HG02943 (cell line): Measurements from ENCODE around the gene FBXW2.
"Not testable (repeated sequence)": the region's sequence is repeated elsewhere in the genome, so short reads cannot be mapped to it uniquely, and the experiment has no call there.

ENCODE experiments used
- ATAC-seq: cut with Tn5 transposase; IDR thresholded peaks from one replicate; pipeline ENCODE4 v1.9.1; 2021; ENCODE audit warnings: mild to moderate bottlenecking, low read depth, moderate library complexity; ENCODE audit not compliant: unreplicated experiment

The FBXW2 gene, protein sequence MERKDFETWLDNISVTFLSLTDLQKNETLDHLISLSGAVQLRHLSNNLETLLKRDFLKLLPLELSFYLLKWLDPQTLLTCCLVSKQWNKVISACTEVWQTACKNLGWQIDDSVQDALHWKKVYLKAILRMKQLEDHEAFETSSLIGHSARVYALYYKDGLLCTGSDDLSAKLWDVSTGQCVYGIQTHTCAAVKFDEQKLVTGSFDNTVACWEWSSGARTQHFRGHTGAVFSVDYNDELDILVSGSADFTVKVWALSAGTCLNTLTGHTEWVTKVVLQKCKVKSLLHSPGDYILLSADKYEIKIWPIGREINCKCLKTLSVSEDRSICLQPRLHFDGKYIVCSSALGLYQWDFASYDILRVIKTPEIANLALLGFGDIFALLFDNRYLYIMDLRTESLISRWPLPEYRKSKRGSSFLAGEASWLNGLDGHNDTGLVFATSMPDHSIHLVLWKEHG

DNA sequence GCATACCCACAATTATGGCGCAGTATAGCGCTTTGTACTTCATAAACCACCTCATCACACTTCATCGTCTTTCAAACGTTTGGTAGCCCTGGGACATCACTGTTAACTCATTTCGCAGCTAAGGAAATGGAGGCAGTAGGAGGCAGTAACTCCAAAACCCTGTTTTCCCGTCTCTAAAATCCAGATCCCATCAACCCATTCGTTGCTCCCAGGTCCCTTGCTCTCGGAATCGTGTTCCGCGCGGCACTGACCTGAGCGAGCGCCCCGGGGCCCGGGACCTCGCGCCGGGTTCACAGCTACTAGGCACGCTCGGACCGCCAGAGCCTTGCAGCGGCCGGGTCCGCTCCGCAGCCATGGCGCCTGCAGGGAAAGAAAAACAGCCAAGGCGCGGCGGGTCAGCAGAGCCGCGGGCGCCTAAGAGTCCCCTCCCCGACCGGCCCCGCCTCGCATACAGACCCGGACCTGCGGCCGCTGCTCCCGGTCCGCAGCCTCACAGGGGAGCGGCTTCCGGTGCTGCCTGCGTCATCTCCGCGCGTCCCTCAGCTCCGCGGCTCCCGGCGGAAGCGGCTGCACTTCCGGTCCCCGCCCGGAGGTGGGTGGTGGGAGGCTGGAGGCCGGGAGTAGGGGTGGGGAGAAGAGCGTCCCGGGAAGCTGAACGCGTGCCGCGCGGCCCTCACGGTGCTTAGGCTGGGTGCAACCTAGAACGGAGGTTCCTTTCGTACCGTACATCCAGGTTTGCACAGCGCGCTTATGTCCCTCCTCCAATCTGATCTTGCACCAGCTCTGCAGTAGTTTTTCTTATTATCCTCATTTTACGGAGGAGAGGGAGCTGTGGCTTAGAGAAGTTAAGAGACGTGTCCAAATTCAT is at the start of gene FBXW2:
TSS of gene FBXW2 (minus strand) at position 519 of the 868 bp plus-strand sequence. CDS start 5,158 bp downstream, outside the sequence.
- ATAC-seq: peak; percentile 95

DNA sequence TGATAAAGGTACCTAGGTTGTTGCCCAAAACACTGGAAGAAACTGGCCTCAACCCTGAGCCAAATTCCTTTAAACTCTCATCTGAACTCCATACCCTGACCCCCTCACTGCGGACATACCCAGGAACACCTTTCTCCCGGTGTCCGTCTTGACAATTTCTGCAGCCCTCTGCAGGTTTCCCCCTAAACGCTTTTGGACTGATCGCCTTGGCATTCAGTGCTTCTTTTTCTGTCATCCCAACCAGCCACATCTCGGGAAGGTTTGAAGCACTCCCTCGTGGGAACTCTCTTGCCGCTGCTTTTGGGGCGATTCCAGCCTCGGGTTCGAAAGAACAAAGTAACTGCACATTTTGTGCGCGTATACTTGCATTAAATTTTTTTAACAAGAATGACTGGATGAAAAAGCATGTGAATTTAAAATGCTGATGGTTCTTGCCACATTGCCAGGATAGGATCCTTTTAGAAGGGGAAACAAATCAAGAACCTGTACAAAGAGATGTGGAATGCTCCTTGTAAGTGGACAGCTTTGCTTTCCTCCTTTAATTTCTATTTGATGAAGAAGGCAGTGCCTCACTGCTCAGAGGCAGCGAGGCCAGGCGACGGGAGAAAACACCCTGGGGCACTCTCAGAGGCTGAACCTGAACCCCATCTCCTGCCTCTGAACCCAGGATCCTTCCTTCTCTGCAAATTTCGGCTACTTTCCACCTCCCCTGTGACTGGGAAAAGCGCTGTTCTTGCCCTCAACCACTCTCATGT is 48.9 kb upstream of the FBXW2 start:
- peak; percentile 20 for ATAC-seq

DNA sequence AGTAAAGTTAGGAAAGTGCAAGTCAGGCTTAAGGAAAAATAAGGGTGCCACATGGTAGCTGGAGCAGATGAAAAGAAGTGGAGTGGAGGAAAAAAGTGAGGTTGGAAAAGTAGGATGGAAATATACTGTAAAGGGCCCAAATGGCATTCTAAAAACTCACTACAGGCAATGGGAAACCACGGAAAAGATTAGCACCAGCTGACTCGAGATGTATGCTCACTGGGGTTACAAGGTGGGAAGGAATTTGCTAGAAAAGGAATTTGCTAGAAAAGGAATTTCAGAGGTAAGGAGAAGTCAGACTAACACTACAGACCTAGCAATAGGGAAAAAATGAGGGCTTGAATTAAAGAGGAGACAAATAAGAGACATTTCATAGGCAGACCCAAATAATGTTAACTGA is 45.9 kb upstream of the FBXW2 start:
- no peak for ATAC-seq

DNA sequence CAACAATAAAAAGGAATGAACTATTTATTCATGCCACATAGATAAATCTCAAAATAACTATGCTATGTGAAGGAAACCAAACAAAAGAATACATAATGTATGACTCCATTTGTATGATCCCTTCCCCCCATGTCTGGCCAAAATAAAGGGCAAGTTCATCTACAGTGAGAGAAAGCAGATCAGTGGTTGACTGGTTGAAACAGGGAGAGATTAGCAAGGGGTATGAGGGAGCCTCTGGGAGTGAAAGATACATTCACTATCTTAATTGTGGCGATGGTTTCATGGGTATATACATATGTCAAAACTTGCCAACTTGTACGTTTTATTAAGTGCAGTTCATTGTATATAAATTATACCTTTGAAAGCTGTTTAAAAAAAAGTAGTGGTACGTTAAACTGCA is 44.7 kb upstream of the FBXW2 start:
- no peak for ATAC-seq

DNA sequence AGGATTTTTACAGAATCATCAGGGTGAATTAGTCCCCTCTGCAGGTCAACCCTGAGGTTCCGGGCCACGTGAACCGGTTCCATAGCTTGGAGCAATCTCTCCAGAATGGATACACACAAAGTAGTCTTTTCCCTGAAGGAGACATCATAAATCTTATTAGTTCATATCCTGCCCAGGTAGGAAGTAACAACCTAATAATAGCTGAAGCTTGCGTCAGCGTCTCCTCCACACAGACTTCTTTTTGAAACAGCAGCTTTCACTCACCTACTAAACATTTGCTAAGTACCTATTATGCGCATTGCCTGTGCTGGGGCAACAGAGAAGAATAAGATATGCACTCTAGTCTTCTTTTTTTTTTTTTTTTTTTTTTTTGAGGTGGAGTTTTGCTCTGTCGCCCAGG is 40.1 kb upstream of the FBXW2 start:
- ATAC-seq: no peak

DNA sequence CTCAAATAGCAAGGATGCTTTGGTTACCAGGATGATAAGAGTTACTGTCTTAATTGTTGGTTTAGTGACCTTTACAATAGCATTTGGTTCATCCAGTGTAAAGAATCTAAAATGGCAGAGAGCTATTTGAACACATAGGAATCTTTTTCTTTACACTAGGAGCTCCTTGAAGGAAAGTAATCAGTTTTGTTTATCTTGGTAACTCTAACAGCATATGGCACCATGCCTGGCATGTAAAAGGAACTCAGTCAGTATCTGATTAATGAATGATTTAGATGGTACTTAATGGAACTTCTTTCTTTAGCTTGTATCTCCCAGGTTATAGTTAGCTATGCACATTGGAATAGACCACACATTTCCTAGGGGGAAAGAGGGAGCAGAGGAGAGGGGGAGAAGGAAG is 39.6 kb upstream of the FBXW2 start:
- no peak for ATAC-seq

DNA sequence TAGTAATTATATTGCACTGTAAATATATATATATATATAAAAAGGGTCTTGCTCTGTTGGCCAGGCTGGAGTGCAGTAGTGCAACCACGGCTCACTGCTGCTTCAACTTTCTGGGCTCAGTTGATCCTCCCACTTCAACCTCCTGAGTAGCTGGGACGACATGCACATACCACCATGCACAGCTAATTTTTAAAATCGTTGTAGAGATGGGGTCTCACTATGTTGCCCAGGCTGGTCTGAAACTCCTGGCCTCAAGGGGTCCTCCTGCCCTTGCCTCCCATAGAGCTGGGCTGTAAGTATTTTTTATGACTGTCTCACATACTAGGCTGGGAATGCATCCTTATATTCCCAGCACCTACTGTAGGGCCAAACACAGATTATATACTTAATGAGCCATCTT is 37.6 kb upstream of the FBXW2 start:
- ATAC-seq: no peak

DNA sequence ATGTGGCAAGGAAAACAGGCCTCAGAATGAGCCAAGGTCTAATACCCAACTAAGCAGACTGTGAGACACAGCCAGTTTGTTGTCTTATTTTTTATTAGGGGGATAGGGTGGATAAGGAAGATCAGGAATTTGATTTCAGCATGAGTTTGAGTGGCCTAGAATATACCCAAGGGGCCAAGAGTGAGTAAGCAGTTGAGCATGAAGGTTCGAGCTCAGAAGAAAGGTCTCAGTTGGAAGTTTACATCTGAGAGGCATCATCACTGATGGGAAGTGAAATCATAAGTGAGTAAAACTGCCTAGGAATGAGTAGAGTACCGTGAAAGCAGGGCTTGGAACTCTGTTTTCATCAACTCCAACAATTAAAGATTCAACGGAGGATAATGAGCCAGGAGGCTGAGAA is 36.9 kb upstream of the FBXW2 start:
- ATAC-seq: no peak

DNA sequence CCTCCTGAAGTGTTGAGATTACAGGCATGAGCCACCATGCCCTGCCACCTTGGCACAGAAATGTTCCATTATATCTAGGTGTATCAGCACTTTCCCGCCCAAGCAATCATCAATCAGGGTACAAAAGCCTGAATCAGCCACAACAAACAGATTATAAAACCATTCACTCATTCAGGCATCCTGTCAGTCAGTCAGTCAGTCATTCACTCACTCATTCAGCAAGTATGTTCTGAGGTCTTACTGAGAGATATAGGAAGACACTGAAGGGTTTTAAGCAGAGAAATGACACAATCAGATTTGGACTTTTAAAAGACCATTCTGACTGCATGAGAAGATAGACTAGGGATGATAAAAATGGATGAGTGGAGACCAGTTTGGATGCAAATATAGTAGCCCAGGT is 36.4 kb upstream of the FBXW2 start:
- no peak for ATAC-seq

DNA sequence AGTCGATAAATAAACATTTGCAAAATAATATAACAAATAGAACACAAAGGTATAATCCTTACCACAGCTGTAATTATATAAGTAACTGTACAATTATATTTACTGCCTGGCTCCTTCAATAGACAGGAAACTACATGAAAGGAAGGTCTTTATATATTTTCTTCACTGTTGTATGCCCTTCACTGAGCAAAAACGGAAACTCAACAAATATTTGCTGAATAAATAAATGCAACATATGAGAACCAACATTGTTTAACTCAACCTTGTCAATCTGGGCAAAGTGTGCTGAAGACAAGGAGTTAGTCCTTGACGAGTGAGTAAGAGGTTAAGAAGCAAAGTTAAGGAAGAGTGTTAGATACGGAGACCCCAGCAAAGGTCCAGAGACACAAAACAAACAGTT is 26.9 kb upstream of the FBXW2 start:
- no peak for ATAC-seq

DNA sequence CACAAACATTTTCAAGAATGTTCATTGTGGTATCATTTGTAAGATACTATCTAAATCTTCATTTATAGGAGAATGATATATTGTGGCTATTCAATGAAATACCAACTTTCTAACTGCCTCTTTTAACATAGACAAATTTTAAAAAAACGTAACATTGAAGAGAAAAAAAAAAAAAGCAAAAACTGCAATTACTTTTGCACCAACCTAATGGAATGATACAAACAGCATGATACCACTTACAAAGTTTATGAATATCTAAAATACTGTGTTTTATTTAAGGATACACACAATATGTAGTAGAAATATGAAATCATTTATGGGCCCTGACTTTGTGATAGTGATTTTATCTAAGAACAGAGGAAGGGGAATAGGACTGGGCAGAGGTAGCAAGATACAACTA is 25.4 kb upstream of the FBXW2 start:
- ATAC-seq: no peak

DNA sequence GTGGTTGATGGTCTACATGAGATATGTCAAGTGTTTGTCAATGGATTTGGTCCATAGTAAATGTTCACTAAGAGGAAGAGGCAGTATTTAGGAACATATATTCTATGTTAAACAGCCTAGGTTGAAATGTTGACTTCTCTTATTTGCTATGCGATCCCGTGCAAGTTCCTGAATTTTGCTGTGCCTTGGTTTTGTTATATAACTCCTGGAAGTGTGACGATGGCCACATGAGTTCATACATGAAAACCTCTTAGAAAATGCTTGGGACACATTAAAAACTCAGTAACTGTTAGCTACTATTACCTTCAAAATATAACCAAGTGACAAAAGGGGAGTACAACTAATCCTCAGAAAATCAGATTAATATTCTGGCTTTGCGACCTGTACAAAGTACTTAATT is 21.9 kb upstream of the FBXW2 start:
- no peak for ATAC-seq

DNA sequence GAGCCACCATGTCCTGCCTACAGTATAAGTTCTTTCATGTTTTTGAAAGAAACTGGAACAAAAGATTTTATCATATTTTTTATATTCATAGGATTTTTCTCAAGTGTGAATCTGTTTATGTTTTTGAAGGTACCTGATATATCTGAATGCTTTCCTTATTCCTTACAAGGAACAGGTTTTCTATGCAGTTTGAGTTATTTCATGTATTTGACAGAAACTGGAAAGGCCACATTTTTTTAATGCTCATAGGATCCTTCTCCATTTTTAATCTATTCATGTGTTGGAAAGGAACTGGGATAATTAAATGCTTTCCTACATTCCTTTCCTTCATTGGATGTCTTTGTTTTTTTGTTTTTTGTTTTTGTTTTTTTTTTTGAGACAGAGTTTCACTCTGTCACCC is 15.7 kb upstream of the FBXW2 start:
- no peak for ATAC-seq

DNA sequence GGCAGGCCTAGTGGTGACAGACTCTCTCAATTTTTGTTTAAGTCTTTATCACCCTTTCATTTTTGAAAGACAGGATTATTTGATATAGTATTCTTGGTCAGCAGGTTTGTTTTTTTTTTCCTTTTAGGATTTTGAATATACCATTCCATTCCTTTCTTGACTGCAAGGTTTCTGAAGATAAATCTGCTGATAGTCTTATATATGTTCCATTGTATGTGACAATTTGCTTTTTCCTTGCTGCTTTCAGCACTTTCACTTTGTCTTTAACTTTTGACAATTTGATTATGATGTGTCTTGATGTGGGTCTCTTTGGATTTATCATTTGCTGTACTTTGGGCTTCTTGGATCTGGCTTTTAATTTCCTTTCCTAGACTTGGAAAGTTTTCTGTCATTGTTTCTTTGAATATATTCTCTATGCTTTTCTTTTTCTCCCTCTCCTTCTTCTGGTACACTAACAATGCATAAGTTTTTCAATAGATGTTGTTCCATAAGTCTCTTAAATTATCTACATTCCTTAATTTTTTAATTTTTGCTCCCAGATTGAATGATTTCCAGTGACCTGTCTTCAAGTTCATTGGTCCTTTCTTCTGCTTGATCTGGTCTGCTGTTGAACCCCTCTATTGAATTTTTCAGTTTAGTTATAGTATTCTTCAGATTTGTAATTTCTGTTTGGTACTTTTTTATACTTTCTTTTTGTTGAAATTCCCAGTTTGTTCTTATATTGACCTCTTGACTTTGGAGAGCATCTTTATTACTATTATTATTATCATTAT is 14.6 kb upstream of the FBXW2 start:
- no peak for ATAC-seq

DNA sequence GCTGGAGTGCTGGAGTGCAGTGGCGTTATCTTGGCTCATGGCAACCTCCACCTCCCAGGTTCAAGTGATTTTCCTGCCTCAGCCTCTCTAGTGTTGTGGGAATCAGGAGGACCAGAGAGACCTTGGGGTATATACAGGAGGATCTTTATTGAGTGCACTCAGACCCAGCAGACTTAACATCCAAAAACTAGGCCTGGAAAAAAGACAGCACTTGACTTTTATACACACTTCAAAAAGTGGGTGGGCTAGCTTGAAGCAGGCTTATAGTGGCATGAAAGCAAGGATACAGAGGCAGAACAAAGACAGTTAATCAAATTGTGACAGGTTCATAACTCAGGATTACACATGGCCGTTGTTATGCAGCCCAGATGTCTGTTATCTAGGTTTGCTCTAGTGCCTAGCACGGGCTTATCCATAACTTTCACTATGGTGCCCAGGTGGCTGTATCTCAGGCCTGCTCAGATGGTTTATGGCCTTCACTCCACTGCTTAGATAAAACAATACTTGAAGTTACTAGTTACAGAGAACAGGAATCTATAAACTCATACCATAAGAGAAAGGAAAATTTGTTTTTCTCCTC is 11.7 kb upstream of the FBXW2 start:
- ATAC-seq: not testable (repeated sequence)

DNA sequence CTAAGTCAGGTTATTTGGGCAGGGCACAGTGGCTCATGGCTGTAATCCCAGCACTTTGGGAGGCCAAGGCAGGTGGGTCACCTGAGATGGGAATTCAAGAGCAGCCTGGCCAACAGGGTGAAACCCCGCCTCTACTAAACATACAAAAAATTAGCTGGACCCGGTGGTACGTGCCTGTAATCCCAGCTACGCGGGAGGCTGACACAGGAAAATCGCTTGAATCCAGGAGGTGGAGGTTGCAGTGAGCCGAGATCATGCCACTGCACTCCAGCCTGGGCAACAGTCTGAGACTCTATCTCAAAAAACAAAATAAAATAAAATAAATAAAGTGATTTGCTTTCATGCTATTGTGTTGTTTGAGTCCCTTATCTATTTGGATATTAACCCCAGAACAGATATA is 8.2 kb upstream of the FBXW2 start:
- ATAC-seq: no peak

DNA sequence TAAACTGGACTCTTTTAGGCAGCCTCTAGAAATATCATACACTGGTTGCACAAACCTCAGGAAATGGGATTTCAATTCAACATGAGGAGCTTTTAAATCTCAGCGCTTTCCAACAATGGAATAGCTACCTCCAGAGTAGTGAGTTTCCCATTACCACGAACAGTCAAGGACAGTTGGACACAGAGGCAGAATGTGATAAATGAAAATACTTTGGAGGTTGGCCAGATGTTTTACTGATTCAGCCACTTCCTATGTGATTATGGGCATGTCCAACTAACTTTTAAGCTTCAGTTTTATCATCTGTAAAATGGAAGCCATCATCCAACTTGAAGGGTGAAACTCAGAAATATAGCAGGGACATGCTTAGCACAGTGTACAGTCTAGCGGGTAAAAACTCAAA is 2.1 kb downstream of the FBXW2 start:
- no peak for ATAC-seq

DNA sequence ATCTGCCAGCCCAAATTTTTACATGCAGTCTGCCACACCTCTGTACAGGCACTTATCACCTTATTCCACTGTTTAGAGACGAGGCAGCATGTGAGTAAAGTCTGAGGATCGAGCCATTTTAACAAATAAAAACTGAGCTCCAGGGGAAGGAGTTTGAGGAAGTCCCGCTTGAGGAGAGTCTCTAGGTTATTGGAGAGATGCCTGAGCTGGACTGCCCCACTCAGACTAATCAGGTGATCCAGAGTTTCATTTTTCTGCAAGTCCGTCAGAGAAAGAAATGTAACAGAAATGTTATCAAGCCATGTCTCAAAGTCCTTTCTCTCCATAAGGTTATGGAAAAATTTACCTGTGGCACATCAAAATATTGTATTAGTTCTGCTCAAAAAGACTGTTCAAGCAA is 5.3 kb downstream of the FBXW2 start:
- no peak for ATAC-seq

DNA sequence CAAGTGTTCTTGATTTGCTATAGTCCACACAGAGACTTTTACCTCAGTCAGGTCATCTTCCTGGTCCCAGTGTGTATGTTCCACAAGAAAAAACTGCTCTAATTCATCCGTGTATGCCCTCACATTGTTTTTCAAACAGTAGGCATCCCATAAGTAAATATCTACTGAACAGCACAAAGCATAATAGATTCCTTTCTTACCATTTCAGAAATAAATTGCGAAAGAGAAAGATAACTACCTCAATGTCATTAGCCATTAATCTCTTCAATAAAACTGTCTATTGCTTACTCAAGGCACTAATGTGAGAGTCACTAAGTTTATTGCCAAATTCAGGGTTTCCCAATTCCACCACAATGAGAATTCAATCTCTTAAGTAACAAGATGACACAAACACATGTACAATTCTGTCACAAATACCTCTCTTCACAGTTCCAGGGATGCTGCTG is 9.6 kb downstream of the FBXW2 start:
- ATAC-seq: no peak

DNA sequence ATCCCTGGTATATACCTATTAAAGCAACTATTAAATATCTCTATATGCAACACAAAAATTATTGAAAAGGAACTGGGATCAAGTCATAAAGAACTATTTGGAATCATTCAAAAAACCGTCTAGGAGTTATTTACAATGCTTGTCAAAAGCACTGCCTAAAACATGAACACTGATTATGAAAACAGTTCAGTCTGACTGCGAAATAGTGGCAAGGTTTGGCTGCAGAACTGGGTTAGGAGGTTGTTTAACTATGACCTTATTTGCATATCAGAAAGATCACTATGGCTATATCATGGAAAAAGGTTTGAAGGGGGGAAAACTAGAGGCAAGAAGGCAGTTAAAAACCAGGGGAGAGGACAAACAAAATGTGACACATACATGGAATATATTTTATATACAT is 12.0 kb downstream of the FBXW2 start:
- no peak for ATAC-seq
